ENCODE results near the gene BCAS1.

GRCh38 chr20:53946106-53946505 is 124.3 kb downstream of the BCAS1 start:
- TF ChIP-seq EP300 (IDR thresholded peaks at IDR 0.05; ENCODE audit: borderline replicate concordance in 1 of 2, low read depth in 1 of 2, low read length in 1 of 2): no peak
- TF ChIP-seq USF2 (IDR thresholded peaks at IDR 0.05; ENCODE audit: borderline replicate concordance, low read depth, low read length): no peak
- TF ChIP-seq, protein P1, sequence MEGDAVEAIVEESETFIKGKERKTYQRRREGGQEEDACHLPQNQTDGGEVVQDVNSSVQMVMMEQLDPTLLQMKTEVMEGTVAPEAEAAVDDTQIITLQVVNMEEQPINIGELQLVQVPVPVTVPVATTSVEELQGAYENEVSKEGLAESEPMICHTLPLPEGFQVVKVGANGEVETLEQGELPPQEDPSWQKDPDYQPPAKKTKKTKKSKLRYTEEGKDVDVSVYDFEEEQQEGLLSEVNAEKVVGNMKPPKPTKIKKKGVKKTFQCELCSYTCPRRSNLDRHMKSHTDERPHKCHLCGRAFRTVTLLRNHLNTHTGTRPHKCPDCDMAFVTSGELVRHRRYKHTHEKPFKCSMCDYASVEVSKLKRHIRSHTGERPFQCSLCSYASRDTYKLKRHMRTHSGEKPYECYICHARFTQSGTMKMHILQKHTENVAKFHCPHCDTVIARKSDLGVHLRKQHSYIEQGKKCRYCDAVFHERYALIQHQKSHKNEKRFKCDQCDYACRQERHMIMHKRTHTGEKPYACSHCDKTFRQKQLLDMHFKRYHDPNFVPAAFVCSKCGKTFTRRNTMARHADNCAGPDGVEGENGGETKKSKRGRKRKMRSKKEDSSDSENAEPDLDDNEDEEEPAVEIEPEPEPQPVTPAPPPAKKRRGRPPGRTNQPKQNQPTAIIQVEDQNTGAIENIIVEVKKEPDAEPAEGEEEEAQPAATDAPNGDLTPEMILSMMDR (IDR thresholded peaks at IDR 0.05): no peak
- TF ChIP-seq JUND (IDR thresholded peaks at IDR 0.05): no peak
- TF ChIP-seq MAX (IDR thresholded peaks at IDR 0.05; ENCODE audit: low read depth): no peak
- no peak for TF ChIP-seq CHD2 (IDR thresholded peaks at IDR 0.05; ENCODE audit: low read length, partially characterized antibody)
- no peak for TF ChIP-seq RXRA (IDR thresholded peaks at IDR 0.05; ENCODE audit: borderline replicate concordance, low read depth)
- no peak for TF ChIP-seq REST (IDR thresholded peaks at IDR 0.05; ENCODE audit: low read depth, low read length)
- TF ChIP-seq POLR2AphosphoS5 (IDR thresholded peaks at IDR 0.05; ENCODE audit: low read depth, low read length): no peak

Data from SK-N-SH (cell line).